K562 (cell line): ENCODE measurements around the gene RASGEF1C. TPM values are rescaled to one million over a fixed set of nuclear protein-coding genes. Genes with fewer than 3 reads are reported as not detected.

Experiments
- ATAC-seq: fragments of 200-7000 bp; cut with Tn5 transposase; 3 replicates; pipeline ENCODE4 v1.9.1; 2020; ENCODE audit warnings: moderate library complexity
- BruUV-seq: library from RNA; stranded (reverse); fragments of 400-500 nt; replicated peaks from 2 replicates; lab custom pipeline; 2021; lab: Mats Ljungman, UMichigan
- CTCF ChIA-PET: fragments of 300-600 bp; formaldehyde crosslinking; extraction: SDS; loops from one replicate; lab custom pipeline; 2021; ENCODE audit warnings: low intra/inter-chr PET ratio; lab: Yijun Ruan, JAX
- POLR2A ChIA-PET: fragments of 300-600, 350-650 bp; sonication (Branson Sonifier 250); formaldehyde crosslinking; extraction: SDS; loops from one replicate; lab custom pipeline; 2021; ENCODE audit warnings: antibody characterized with exemption, inconsistent platforms; lab: Yijun Ruan, JAX
- DNase-seq, 4 experiments: peaks; one replicate each; pipeline versions ENCODE4 v3.0.0 to v3.0.0-alpha.2; 2011 to 2018; ENCODE audit warnings: low spot score in 3 of 4, mixed read lengths in 3 of 4; ENCODE audit errors: extremely low read depth in 1 of 4
- FAIRE-seq: peaks from 2 replicates; lab custom pipeline; 2011; peaks lifted over from hg19 to GRCh38; lab: Jason Lieb, UNC
- H2AFZ ChIP-seq: 2 replicates; pipeline ENCODE4 v1.6.0; 2011; ENCODE audit warnings: low read depth, low read length, control low read depth, inconsistent platforms
- H3K27ac ChIP-seq: fragments of 200-600 bp; 3 replicates; pipeline ENCODE4 v1.8.0; 2011; ENCODE audit warnings: low read depth, mild to moderate bottlenecking, control low read depth, inconsistent platforms, low read length, moderate library complexity, mixed read lengths; ENCODE audit errors: extremely low read depth
- H3K27me3 ChIP-seq, 2 experiments: fragments of 300-600 bp in 1 of 2; 2 replicates in 1 of 2; 3 replicates in 1 of 2; pipeline versions ENCODE4 v1.6.0 to v1.8.0; 2011; ENCODE audit warnings: inconsistent platforms in 2 of 2, low read length in 2 of 2, mild to moderate bottlenecking in 1 of 2, mixed read lengths in 1 of 2, moderate library complexity in 1 of 2; ENCODE audit not compliant: control insufficient read depth in 2 of 2, insufficient read depth in 2 of 2
- H3K36me3 ChIP-seq: fragments of 300-600 bp; 3 replicates; pipeline ENCODE4 v1.8.0; 2011; ENCODE audit warnings: mild to moderate bottlenecking, low read length, inconsistent platforms; ENCODE audit not compliant: control insufficient read depth, insufficient read depth
- H3K4me1 ChIP-seq, 2 experiments: fragments of 200-600 bp in 1 of 2; replicated peaks in 1 of 2; 2 replicates in 1 of 2; 3 replicates in 1 of 2; pipeline versions ENCODE4 v1.5.1 to v1.8.0; 2011; ENCODE audit warnings: inconsistent platforms in 2 of 2, low read length in 2 of 2, mild to moderate bottlenecking in 1 of 2, mixed read lengths in 1 of 2, moderate library complexity in 1 of 2; ENCODE audit not compliant: control insufficient read depth in 2 of 2, insufficient read depth in 2 of 2
- H3K4me2 ChIP-seq: 2 replicates; pipeline ENCODE4 v1.6.1; 2011; ENCODE audit warnings: low read length, control low read depth, inconsistent platforms, mixed read lengths; ENCODE audit not compliant: insufficient read depth
- H3K4me3 ChIP-seq: fragments of 200-600 bp; sonication (generic), shearing (Covaris generic); 2 replicates; pipeline ENCODE4 v1.5.1; 2016; ENCODE audit warnings: control low read depth, inconsistent platforms
- H3K79me2 ChIP-seq: fragments of 200-600 bp; 3 replicates; pipeline ENCODE4 v1.8.0; 2011; ENCODE audit warnings: low read length, inconsistent platforms; ENCODE audit not compliant: control insufficient read depth, insufficient read depth
- H3K9ac ChIP-seq, 2 experiments: 2 replicates each; pipeline versions ENCODE4 v1.6.0 to v1.6.1; 2011; ENCODE audit warnings: low read depth in 2 of 2, low read length in 2 of 2, control low read depth in 1 of 2, inconsistent platforms in 1 of 2, mild to moderate bottlenecking in 1 of 2, mixed read lengths in 1 of 2; ENCODE audit not compliant: insufficient read depth in 1 of 2
- H3K9me1 ChIP-seq: one replicate; pipeline ENCODE4 v1.6.0; 2011; ENCODE audit warnings: inconsistent platforms, mild to moderate bottlenecking, low read length, moderate library complexity; ENCODE audit not compliant: control insufficient read depth, insufficient read depth
- H3K9me3 ChIP-seq: replicated peaks from 2 replicates; pipeline ENCODE4 v1.5.1; 2011; ENCODE audit warnings: low read depth, low read length, inconsistent platforms; ENCODE audit not compliant: control insufficient read depth, insufficient read depth
- H4K20me1 ChIP-seq: replicated peaks from 2 replicates; pipeline ENCODE4 v1.6.1; 2011; ENCODE audit warnings: low read length, inconsistent platforms, mixed read lengths; ENCODE audit not compliant: control insufficient read depth, insufficient read depth
- CBFA2T2 ChIP-seq: fragments of 450-650 bp; conservative IDR thresholded peaks from 2 replicates; pipeline ENCODE4 v1.6.1; 2017; ENCODE audit warnings: mild to moderate bottlenecking
- ERF ChIP-seq: fragments of 450-650 bp; formaldehyde crosslinking; IDR thresholded peaks from 2 replicates; pipeline ENCODE4 v1.4.0; 2020; ENCODE audit warnings: mild to moderate bottlenecking, mixed read lengths
- HDAC3 ChIP-seq: fragments of 450-650 bp; IDR thresholded peaks from 2 replicates; pipeline ENCODE4 v1.6.1; 2018; ENCODE audit warnings: borderline replicate concordance, mild to moderate bottlenecking, moderate library complexity; ENCODE audit not compliant: partially characterized antibody
- NFYB ChIP-seq: IDR thresholded peaks from 2 replicates; pipeline ENCODE4 v1.6.1; 2011; ENCODE audit warnings: mild to moderate bottlenecking, moderate library complexity; ENCODE audit not compliant: insufficient read length; ENCODE audit errors: extremely low read depth
- PML ChIP-seq: IDR thresholded peaks from 2 replicates; pipeline ENCODE4 v1.6.1; 2012; ENCODE audit warnings: low read length, inconsistent platforms
- PTRF ChIP-seq: fragments of 450-650 bp; IDR thresholded peaks from 2 replicates; pipeline ENCODE4 v1.6.1; 2016; ENCODE audit warnings: mild to moderate bottlenecking, missing genetic modification characterization, missing compliant biosample characterization
- PYGO2 ChIP-seq: fragments of 450-650 bp; IDR thresholded peaks from 2 replicates; pipeline ENCODE4 v1.6.1; 2016; ENCODE audit warnings: mild to moderate bottlenecking, missing genetic modification characterization, moderate library complexity, missing compliant biosample characterization
- SPI1 ChIP-seq: IDR thresholded peaks from 2 replicates; pipeline ENCODE4 v1.6.1; 2011; ENCODE audit warnings: low read depth, low read length, control low read depth, borderline replicate concordance
- SREBF2 ChIP-seq: sonication (generic); formaldehyde crosslinking; IDR thresholded peaks from 2 replicates; pipeline ENCODE4 v1.4.0; 2020; ENCODE audit warnings: mild to moderate bottlenecking, missing genetic modification reagents
- SRSF1 ChIP-seq: fragments of 200-400 bp; formaldehyde crosslinking; IDR thresholded peaks from 2 replicates; pipeline ENCODE4 v1.6.1; 2017; ENCODE audit warnings: mild to moderate bottlenecking, low read depth, low read length, moderate library complexity
- SUPT5H ChIP-seq: fragments of 450-650 bp; IDR thresholded peaks from 2 replicates; pipeline ENCODE4 v1.6.1; 2016
- ZBTB9 ChIP-seq: fragments of 450-650 bp; formaldehyde crosslinking; IDR thresholded peaks from 2 replicates; pipeline ENCODE4 v1.4.0; 2020; ENCODE audit warnings: mild to moderate bottlenecking, moderate library complexity
- ZFPM2 ChIP-seq: fragments of 250-450 bp; sonication (Bioruptor Pico); IDR thresholded peaks from 2 replicates; pipeline ENCODE4 v1.5.1; 2022; ENCODE audit warnings: mild to moderate bottlenecking
- ZNF140 ChIP-seq: fragments of 250-450 bp; sonication (Bioruptor Pico); IDR thresholded peaks from 2 replicates; pipeline ENCODE4 v1.8.0; 2021; ENCODE audit warnings: moderate library complexity, mild to moderate bottlenecking, inconsistent platforms
- ZNF175 ChIP-seq: fragments of 200-800 bp; sonication (Bioruptor generic); IDR thresholded peaks from 2 replicates; pipeline ENCODE4 v1.6.1; 2016; ENCODE audit warnings: low read depth, mild to moderate bottlenecking, missing genetic modification characterization, missing compliant biosample characterization
- ZNF780A ChIP-seq: fragments of 250-450 bp; sonication (Bioruptor Pico); IDR thresholded peaks from 2 replicates; pipeline ENCODE4 v1.5.0; 2021; ENCODE audit warnings: mild to moderate bottlenecking
- WGBS: fragments of 100-300 bp; shearing (Covaris generic); methylation state at CpG from one replicate; pipeline ENCODE4 v1.1.6; 2016; ENCODE audit warnings: low coverage, mixed read lengths; ENCODE audit not compliant: insufficient coverage; ENCODE audit errors: missing lambda C conversion rate; 5-methylcytosine and 5-hydroxymethylcytosine counted together
- in situ Hi-C: fragments of 300-500 bp; cut with MboI; formaldehyde crosslinking; loops from 4 replicates; pipeline ENCODE4 v1.15.0; 2018; ENCODE audit warnings: inconsistent platforms, mixed read lengths
- intact Hi-C: fragments of 100-400 bp; cut with micrococcal nuclease; formaldehyde crosslinking; loops from 2 replicates; pipeline ENCODE4 v1.14.2; 2022
- polyA plus RNA-seq, 8 experiments: library from polyadenylated mRNA; depleted of rRNA in 4 of 8; stranded (reverse) in 5 of 8; unstranded in 3 of 8; fragments of >200 nt; fragmentation: Nextera tagmentation in 2 of 8; fragmentation: Illumina TruSeq in 1 of 8; extraction: Ambion mirVana in 2 of 8; extraction: Trizol in 1 of 8; gene quantifications; 2 replicates each; pipeline versions ENCODE4 v1.2.1 to v1.2.3, GENCODE V29; 2011 to 2014; ENCODE audit warnings: inconsistent platforms in 1 of 8, missing spikeins in 1 of 8
- total RNA-seq, 7 experiments: library from RNA; depleted of rRNA in 6 of 7; stranded (reverse); fragments of >200 nt in 6 of 7; fragmentation: Illumina TruSeq in 2 of 7; extraction: Trizol in 2 of 7; gene quantifications; 2 replicates each; pipeline versions ENCODE4 v1.2.1 to v1.2.3, GENCODE V29; 2011 to 2021; ENCODE audit warnings: low replicate concordance in 1 of 7
- TF ChIP-seq, protein P1 (sequence below): sonication (generic); formaldehyde crosslinking; IDR thresholded peaks from 2 replicates; pipeline ENCODE4 v1.8.1; 2022; ENCODE audit warnings: missing genetic modification reagents

The RASGEF1C gene
- total and polyA plus RNA-seq, 9 of the 15 experiments (the other 6 are each of a cell fraction or from before 2014, with no cell fraction given), result 0.04 to 1.1 (median 0.21) TPM; not detected in 4

GRCh38 chr5:180059326-180059725 lies 149.7 kb downstream of the RASGEF1C start:
- ATAC-seq (no peak), FAIRE-seq (no peak), DNase-seq (no peak)
- Histone ChIP-seq H3K79me2 (0 out of 3 replicates have a peak, but pooled peaks cover 6% of the 10 kb centered on the region), H3K27me3 (no peaks in the 10 kb centered on the region), H3K36me3 (no peaks in the 10 kb centered on the region), H4K20me1 (no peaks in the 10 kb centered on the region), H3K9ac (no peak overlapping the region), H3K9me3 (no peaks in the 10 kb centered on the region), H2AFZ (no peak overlapping the region), H3K4me1 (no peaks in the 10 kb centered on the region), H3K4me2 (no peak overlapping the region), H3K27ac (no peak overlapping the region), H3K9me1 (no peaks in the 10 kb centered on the region), H3K4me3 (no peak overlapping the region)
- WGBS, result 46% methylated on average over 6 of the region's 6 CpGs
- BruUV-seq, result no TSS peak
- intact Hi-C loops, result no loop called here
- POLR2A ChIA-PET, result interaction anchor here (0.6 kb wide), 1 partner anchor 100 kb away, joined by 3 read pairs; no protein-coding TSS in a partner anchor
- CTCF ChIA-PET, result no interaction called here
- in situ Hi-C loops, result no loop called here
- TF ChIP-seq HDAC3, result no peak
- TF ChIP-seq ZFPM2 (CRISPR knock-in tag), result no peak
- no peak for TF ChIP-seq ERF
- no peak for TF ChIP-seq CBFA2T2
- TF ChIP-seq PYGO2 (tag), result no peak
- no peak for TF ChIP-seq ZNF140 (CRISPR knock-in tag)
- no peak for TF ChIP-seq SREBF2
- TF ChIP-seq SUPT5H, result no peak
- no peak for TF ChIP-seq ZBTB9
- no peak for TF ChIP-seq ZNF780A (CRISPR knock-in tag)
- TF ChIP-seq SRSF1, result no peak
- no peak for TF ChIP-seq PTRF (tag)
- TF ChIP-seq SPI1, result no peak
- TF ChIP-seq, protein P1, sequence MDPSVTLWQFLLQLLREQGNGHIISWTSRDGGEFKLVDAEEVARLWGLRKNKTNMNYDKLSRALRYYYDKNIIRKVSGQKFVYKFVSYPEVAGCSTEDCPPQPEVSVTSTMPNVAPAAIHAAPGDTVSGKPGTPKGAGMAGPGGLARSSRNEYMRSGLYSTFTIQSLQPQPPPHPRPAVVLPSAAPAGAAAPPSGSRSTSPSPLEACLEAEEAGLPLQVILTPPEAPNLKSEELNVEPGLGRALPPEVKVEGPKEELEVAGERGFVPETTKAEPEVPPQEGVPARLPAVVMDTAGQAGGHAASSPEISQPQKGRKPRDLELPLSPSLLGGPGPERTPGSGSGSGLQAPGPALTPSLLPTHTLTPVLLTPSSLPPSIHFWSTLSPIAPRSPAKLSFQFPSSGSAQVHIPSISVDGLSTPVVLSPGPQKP (CRISPR knock-in tag), result no peak
- TF ChIP-seq PML, result no peak
- no peak for TF ChIP-seq NFYB
- no peak for TF ChIP-seq ZNF175 (CRISPR knock-in tag)
